CD4-positive, alpha-beta T cell treated with Interleukin-4 for 1 hour (primary cell): ENCODE results near the gene MLF2.

Source experiments
- DNase-seq, 2 donors: peaks; one replicate each; pipeline ENCODE4 v3.0.0-alpha.2; 2020 to 2022

The MLF2 gene

GRCh38 chr12:6777386-6777785 is 24.4 kb upstream of the MLF2 start:
- no peak for DNase-seq

GRCh38 chr12:6775185-6776174 is 22.5 kb upstream of the MLF2 start:
- DNase-seq, result peak in 1 of 2 donors; percentile 24

- peak; percentile 63 to 79 for DNase-seq
Observed at GRCh38 chr12:6774499-6775062, 21.6 kb upstream of the MLF2 start.

- DNase-seq, result no peak
Observed at GRCh38 chr12:6773590-6774351, 20.8 kb upstream of the MLF2 start.

- no peak for DNase-seq
Observed at GRCh38 chr12:6772726-6773589, 20.0 kb upstream of the MLF2 start.

GRCh38 chr12:6772331-6772695 is 19.4 kb upstream of the MLF2 start, which contains the start of gene LAG3:
Gene LAG3 (plus strand): TSS chr12:6772520. CDS start chr12:6772853, 333 bp downstream.
- DNase-seq, result peak in 1 of 2 donors; percentile 46

GRCh38 chr12:6771509-6772330 is 18.8 kb upstream of the MLF2 start:
- no peak for DNase-seq

GRCh38 chr12:6771091-6771495 is 18.2 kb upstream of the MLF2 start:
- no peak for DNase-seq

GRCh38 chr12:6770600-6770999 is 17.7 kb upstream of the MLF2 start:
- no peak for DNase-seq

- DNase-seq, result no peak
Observed at GRCh38 chr12:6770094-6770493, 17.2 kb upstream of the MLF2 start.

- no peak for DNase-seq
Observed at GRCh38 chr12:6769666-6770065, 16.7 kb upstream of the MLF2 start.

- DNase-seq, result no peak
Observed at GRCh38 chr12:6768990-6769389, 16.0 kb upstream of the MLF2 start.

- no peak for DNase-seq
Observed at GRCh38 chr12:6768437-6768914, 15.5 kb upstream of the MLF2 start.

GRCh38 chr12:6767353-6768319 is 14.7 kb upstream of the MLF2 start:
- DNase-seq, result no peak

GRCh38 chr12:6766651-6767349 is 13.9 kb upstream of the MLF2 start:
- DNase-seq, result peak; percentile 45 to 48

- peak in 1 of 2 donors; percentile 26 for DNase-seq
Observed at GRCh38 chr12:6765634-6766581, 13.0 kb upstream of the MLF2 start, which contains the start of gene PTMS. Gene PTMS (plus strand): TSS chr12:6766363. CDS start chr12:6766706, 343 bp downstream.

- no peak for DNase-seq
Observed at GRCh38 chr12:6765048-6765633, 12.2 kb upstream of the MLF2 start.
